ENCODE measurements around the gene ADGB.

Gene ADGB

DNA sequence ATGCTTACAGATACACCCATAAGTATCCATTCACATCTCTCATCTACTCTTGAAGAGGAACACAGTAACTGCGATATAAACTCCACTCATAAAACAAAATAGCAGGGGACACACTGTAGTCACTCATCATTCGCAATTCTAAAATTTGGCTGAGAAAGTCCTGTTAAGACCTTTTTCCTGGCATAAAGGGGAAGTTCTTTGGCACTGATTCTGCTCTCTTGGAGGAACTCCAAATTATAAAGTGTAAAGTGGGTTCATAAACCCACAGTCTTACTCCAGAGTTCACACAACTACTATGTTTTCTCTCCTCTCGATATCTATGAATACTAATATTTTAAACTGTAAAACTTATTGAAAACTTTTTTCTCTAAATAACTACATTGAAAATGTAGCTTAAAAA lies 80.6 kb downstream of the ADGB start:
- Histone ChIP-seq H2AFZ (ENCODE audit: low read depth, low read length, severe bottlenecking) (no peak overlapping the region), H3K27me3 (ENCODE audit: low read length) (no peaks in the 10 kb centered on the region), H3K9me3 (ENCODE audit: insufficient read depth, low read length) (no peaks in the 10 kb centered on the region), H3K4me3 (ENCODE audit: insufficient read depth, low read length, poor library complexity, severe bottlenecking) (no peak overlapping the region), H3K9ac (ENCODE audit: low read length) (no peak overlapping the region), H3K79me2 (ENCODE audit: insufficient read depth, low read length) (no peaks in the 10 kb centered on the region), H3K36me3 (ENCODE audit: low read length) (no peaks in the 10 kb centered on the region), H3K4me2 (ENCODE audit: low read depth, low read length, poor library complexity, severe bottlenecking) (no peak overlapping the region), H3K9me2 (replicated peaks; ENCODE audit: insufficient read depth, low read length) (no peaks in the 10 kb centered on the region), H3K27ac (ENCODE audit: low read depth, low read length) (no peak overlapping the region), H4K20me1 (ENCODE audit: low read depth, low read length) (no peaks in the 10 kb centered on the region), H3F3A (ENCODE audit: insufficient read depth) (no peaks in the 10 kb centered on the region)
- TF ChIP-seq CTCF (IDR thresholded peaks at IDR 0.05; ENCODE audit: insufficient read depth, low read length, poor library complexity, severe bottlenecking) (no peak), EZH2phosphoT487 (conservative IDR thresholded peaks at IDR 0.05; ENCODE audit: low read length) (no peak)

DNA sequence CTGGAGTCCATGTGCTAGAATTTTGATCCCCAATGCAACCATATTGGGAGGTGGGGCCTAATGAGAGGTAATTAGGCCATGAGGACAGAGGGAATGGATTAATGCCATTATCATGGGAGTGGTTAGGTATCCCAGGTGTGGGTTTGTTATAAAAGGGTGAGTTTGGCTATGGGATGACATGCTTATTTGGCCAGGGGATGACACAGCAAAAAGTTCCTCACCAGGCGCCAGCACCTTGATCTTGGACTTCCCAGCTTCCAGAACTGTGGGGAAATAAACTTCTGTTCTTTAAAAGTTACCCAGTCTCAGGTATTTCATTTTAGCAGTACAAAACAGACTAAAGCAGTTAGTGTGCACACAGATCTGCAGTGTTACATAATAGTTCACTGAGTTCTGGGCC lies 84.1 kb downstream of the ADGB start:
- Histone ChIP-seq H3K9me2 (replicated peaks; ENCODE audit: insufficient read depth, low read length) (no peaks in the 10 kb centered on the region), H3K27me3 (ENCODE audit: low read length) (no peaks in the 10 kb centered on the region), H3K9me3 (ENCODE audit: insufficient read depth, low read length) (no peaks in the 10 kb centered on the region), H3K27ac (ENCODE audit: low read depth, low read length) (no peak overlapping the region), H2AFZ (ENCODE audit: low read depth, low read length, severe bottlenecking) (no peak overlapping the region), H3K36me3 (ENCODE audit: low read length) (no peaks in the 10 kb centered on the region), H4K20me1 (ENCODE audit: low read depth, low read length) (no peaks in the 10 kb centered on the region), H3F3A (ENCODE audit: insufficient read depth) (no peaks in the 10 kb centered on the region), H3K79me2 (ENCODE audit: insufficient read depth, low read length) (no peaks in the 10 kb centered on the region), H3K4me2 (ENCODE audit: low read depth, low read length, poor library complexity, severe bottlenecking) (no peak overlapping the region), H3K9ac (ENCODE audit: low read length) (no peak overlapping the region), H3K4me3 (ENCODE audit: insufficient read depth, low read length, poor library complexity, severe bottlenecking) (no peak overlapping the region)
- TF ChIP-seq EZH2phosphoT487 (conservative IDR thresholded peaks at IDR 0.05; ENCODE audit: low read length) (no peak), CTCF (IDR thresholded peaks at IDR 0.05; ENCODE audit: insufficient read depth, low read length, poor library complexity, severe bottlenecking) (no peak)

DNA sequence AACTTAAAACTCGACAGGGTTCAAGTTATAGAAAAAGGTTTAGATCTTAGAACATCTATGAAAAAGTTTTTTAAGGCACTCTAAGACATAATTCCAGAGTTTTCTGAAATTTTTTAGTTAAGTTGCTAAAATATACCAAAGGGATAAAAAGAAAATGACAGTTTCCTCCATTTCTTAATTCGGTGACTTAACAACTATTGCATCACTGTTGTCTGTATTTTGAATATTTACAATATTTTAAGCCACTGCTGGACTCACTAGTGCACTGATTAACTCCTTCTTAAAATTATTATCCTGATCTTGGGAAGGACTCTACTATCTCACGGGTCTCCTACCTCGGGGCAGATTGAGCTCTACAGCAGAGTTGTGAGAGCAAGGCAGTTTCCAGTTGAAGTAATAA lies 91.0 kb downstream of the ADGB start:
- Histone ChIP-seq H3K27ac (ENCODE audit: low read depth, low read length) (no peak overlapping the region), H3F3A (ENCODE audit: insufficient read depth) (no peaks in the 10 kb centered on the region), H3K4me3 (ENCODE audit: insufficient read depth, low read length, poor library complexity, severe bottlenecking) (no peak overlapping the region), H3K9me3 (ENCODE audit: insufficient read depth, low read length) (no peaks in the 10 kb centered on the region), H3K79me2 (ENCODE audit: insufficient read depth, low read length) (no peaks in the 10 kb centered on the region), H4K20me1 (ENCODE audit: low read depth, low read length) (no peaks in the 10 kb centered on the region), H3K9me2 (replicated peaks; ENCODE audit: insufficient read depth, low read length) (no peaks in the 10 kb centered on the region), H2AFZ (ENCODE audit: low read depth, low read length, severe bottlenecking) (no peak overlapping the region), H3K36me3 (ENCODE audit: low read length) (no peaks in the 10 kb centered on the region), H3K9ac (ENCODE audit: low read length) (no peak overlapping the region), H3K27me3 (ENCODE audit: low read length) (no peaks in the 10 kb centered on the region), H3K4me2 (ENCODE audit: low read depth, low read length, poor library complexity, severe bottlenecking) (no peak overlapping the region)
- TF ChIP-seq CTCF (IDR thresholded peaks at IDR 0.05; ENCODE audit: insufficient read depth, low read length, poor library complexity, severe bottlenecking) = no peak
- TF ChIP-seq EZH2phosphoT487 (conservative IDR thresholded peaks at IDR 0.05; ENCODE audit: low read length) = no peak
